Middle frontal gyrus (tissue), 1 donor: ENCODE measurements around the gene XRN2.

Source experiments
- DNase-seq: peaks from one replicate; pipeline ENCODE4 v3.0.0-alpha.2; 2015; ENCODE audit warnings: low spot score; ENCODE audit errors: extremely low spot score

XRN2 gene

GRCh38 chr20:21291026-21291425 lies 12.1 kb upstream of the XRN2 start:
- no peak for DNase-seq

GRCh38 chr20:21294755-21295154 lies 8.4 kb upstream of the XRN2 start:
- no peak for DNase-seq

GRCh38 chr20:21301940-21302663 lies 1.0 kb upstream of the XRN2 start:
- DNase-seq, result no peak

GRCh38 chr20:21302664-21303060 lies 469 bp upstream of the XRN2 start:
- DNase-seq, result peak; percentile 27

- no peak for DNase-seq
Measured at GRCh38 chr20:21303872-21304586, 898 bp downstream of the XRN2 start.

GRCh38 chr20:21308340-21308739 lies 5.2 kb downstream of the XRN2 start:
- DNase-seq, result no peak

GRCh38 chr20:21309678-21310467 lies 6.7 kb downstream of the XRN2 start:
- no peak for DNase-seq

- DNase-seq, result no peak
Measured at GRCh38 chr20:21312813-21313474, 9.8 kb downstream of the XRN2 start.

GRCh38 chr20:21315138-21315537 lies 12.0 kb downstream of the XRN2 start:
- no peak for DNase-seq

- no peak for DNase-seq
Measured at GRCh38 chr20:21322083-21322710, 19.1 kb downstream of the XRN2 start.

- DNase-seq, result no peak
Measured at GRCh38 chr20:21322921-21323331, 19.8 kb downstream of the XRN2 start.

- no peak for DNase-seq
Measured at GRCh38 chr20:21323640-21324039, 20.5 kb downstream of the XRN2 start.

GRCh38 chr20:21324126-21324525 lies 21.0 kb downstream of the XRN2 start:
- DNase-seq, result no peak

GRCh38 chr20:21325296-21325695 lies 22.2 kb downstream of the XRN2 start:
- DNase-seq, result no peak

GRCh38 chr20:21326700-21327099 lies 23.6 kb downstream of the XRN2 start:
- no peak for DNase-seq

GRCh38 chr20:21336455-21337151 lies 33.5 kb downstream of the XRN2 start:
- no peak for DNase-seq

GRCh38 chr20:21338291-21338690 lies 35.2 kb downstream of the XRN2 start:
- no peak for DNase-seq

- no peak for DNase-seq
Measured at GRCh38 chr20:21339499-21339898, 36.4 kb downstream of the XRN2 start.

GRCh38 chr20:21340991-21341697 lies 38.0 kb downstream of the XRN2 start:
- no peak for DNase-seq
